ENCODE results near the gene MPL. TPM values are rescaled to one million over a fixed set of nuclear protein-coding genes. Genes with fewer than 3 reads are reported as not detected.

MPL gene
- total and polyA plus RNA-seq, 2 of the 13 experiments (the other 11 are each of a cell fraction or from before 2014, with no cell fraction given): not detected

GRCh38 chr1:43389326-43390313 lies 52.0 kb downstream of the MPL start, which contains the start of the genes MED8 and SZT2 (continued):
- TF ChIP-seq TGIF2 (CRISPR knock-in tag; IDR thresholded peaks at IDR 0.05) (no peak; the same call in 1 of the 2 replicates), XBP1 (CRISPR knock-in tag; IDR thresholded peaks at IDR 0.05) (no peak), MAFF (IDR thresholded peaks at IDR 0.05; ENCODE audit: low read depth, low read length) (peak; percentile 77), KDM5A (IDR thresholded peaks at IDR 0.05; ENCODE audit: borderline replicate concordance, low read length) (peak; percentile 96), ZNF431 (CRISPR knock-in tag; IDR thresholded peaks at IDR 0.05; ENCODE audit: borderline replicate concordance, low read depth) (no peak), KIAA2018 (CRISPR knock-in tag; IDR thresholded peaks at IDR 0.05; ENCODE audit: borderline replicate concordance) (no peak), ZC3H13 (CRISPR knock-in tag; IDR thresholded peaks at IDR 0.05) (0 out of 2 replicates have a peak, but pooled peaks have one; percentile 56), ZFP91 (CRISPR knock-in tag; IDR thresholded peaks at IDR 0.05; ENCODE audit: borderline replicate concordance) (peak; percentile 92; the same call in 1 of the 2 replicates), TEAD2 (CRISPR knock-in tag; IDR thresholded peaks at IDR 0.05) (no peak), NR2F6 (IDR thresholded peaks at IDR 0.05) (peak; percentile 88), NR2F6 (CRISPR knock-in tag; IDR thresholded peaks at IDR 0.05) (peak; percentile 96), FUBP1 (CRISPR knock-in tag; IDR thresholded peaks at IDR 0.05; ENCODE audit: borderline replicate concordance) (0 out of 2 replicates have a peak, but pooled peaks have one; percentile 28), PRDM4 (CRISPR knock-in tag; IDR thresholded peaks at IDR 0.05; ENCODE audit: borderline replicate concordance) (no peak)

Data from HepG2 (cell line).